Activated CD8-positive, alpha-beta T cell treated with anti-CD3 and anti-CD28 coated beads for 36 hours (primary cell): ENCODE results near the gene FGFR4. TPM values are rescaled to one million over a fixed set of nuclear protein-coding genes. Genes with fewer than 3 reads are reported as not detected.

Source experiments
- ATAC-seq: fragments of 200-7000 bp; cut with Tn5 transposase; one replicate; pipeline ENCODE4 v1.10.0; 2021; ENCODE audit warnings: mild to moderate bottlenecking, moderate library complexity
- CTCF ChIA-PET: fragments of 350-600 bp; sonication (Branson Sonifier 250); formaldehyde crosslinking; loops from one replicate; lab custom pipeline; 2021; ENCODE audit warnings: antibody characterized with exemption; lab: Charles Lee
- POLR2A ChIA-PET: fragments of 350-600 bp; sonication (Branson Sonifier 250); formaldehyde crosslinking; loops from one replicate; lab custom pipeline; 2021; ENCODE audit warnings: antibody characterized with exemption; lab: Charles Lee
- DNase-seq: peaks from one replicate; pipeline ENCODE4 v3.0.0-alpha.2; 2020
- H3K27ac Mint-ChIP-seq: one replicate; pipeline ENCODE4 v1.8.0; 2021; ENCODE audit warnings: mild to moderate bottlenecking, mixed read lengths
- H3K27me3 Mint-ChIP-seq: one replicate; pipeline ENCODE4 v1.8.0; 2021; ENCODE audit warnings: mixed read lengths
- H3K36me3 Mint-ChIP-seq: one replicate; pipeline ENCODE4 v1.8.0; 2021; ENCODE audit warnings: low read depth, mixed read lengths
- H3K4me1 Mint-ChIP-seq: one replicate; pipeline ENCODE4 v1.8.0; 2021; ENCODE audit warnings: low read depth, mixed read lengths
- H3K4me3 Mint-ChIP-seq: one replicate; pipeline ENCODE4 v1.8.0; 2021; ENCODE audit warnings: mild to moderate bottlenecking, moderate library complexity, mixed read lengths
- H3K9me3 Mint-ChIP-seq: one replicate; pipeline ENCODE4 v1.8.0; 2021; ENCODE audit warnings: mixed read lengths
- CTCF ChIP-seq: fragments of 200-600 bp; IDR thresholded peaks from one replicate; pipeline ENCODE4 v1.8.0; 2022; ENCODE audit warnings: antibody characterized with exemption, mild to moderate bottlenecking
- intact Hi-C: fragments of 100-400 bp; cut with micrococcal nuclease; formaldehyde crosslinking; loops from one replicate; pipeline ENCODE4 v1.10.0; 2022
- total RNA-seq, 2 experiments: library from RNA; stranded (reverse); gene quantifications; one replicate each; pipeline ENCODE4 v1.2.3, GENCODE V29; 2021

FGFR4 gene
- total RNA-seq, 2 experiments from 2014 or later: 1.3 to 2.2 TPM

DNA sequence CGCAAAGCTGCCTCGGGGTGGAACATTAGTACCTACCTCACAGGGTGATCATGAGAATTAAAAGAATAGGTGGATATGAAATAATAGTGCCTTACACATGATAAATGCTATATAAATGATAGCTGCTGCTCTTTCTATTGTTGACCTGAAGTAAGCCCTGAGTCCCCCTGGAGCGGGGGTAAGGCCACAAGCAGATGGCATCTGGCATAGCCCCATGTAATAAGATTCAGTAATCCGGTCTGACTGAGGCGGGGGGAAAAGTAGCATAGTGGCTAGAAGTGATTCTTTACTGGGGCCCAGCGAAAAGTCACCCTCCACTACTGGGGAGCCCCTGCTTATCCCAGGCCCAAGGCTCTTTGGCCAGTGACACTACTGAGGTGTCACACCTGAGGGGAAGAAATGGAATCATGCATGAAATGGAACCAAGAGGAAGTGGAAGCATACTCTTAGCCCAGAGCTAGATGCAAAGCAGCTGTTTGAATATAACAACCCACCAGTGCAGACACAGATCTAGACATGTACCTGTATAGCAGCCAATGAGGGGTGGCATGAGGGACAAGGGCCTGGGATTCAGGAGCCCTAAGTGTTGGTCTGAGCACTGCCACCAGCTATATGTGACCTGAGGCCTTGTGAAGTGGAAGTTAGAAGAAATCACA lies 16.1 kb upstream of the FGFR4 start:
- H3K9me3 Mint-ChIP-seq: no peaks in the 10 kb centered on the region
- H3K27ac Mint-ChIP-seq: no peak overlapping the region
- ChIA-PET POLR2A (no interaction called here), CTCF (interaction anchor here (0.9 to 13.1 kb wide), 10 partner anchors 10 to 426 kb away, joined by 3 to 150 read pairs (median 6); partner anchors contain the start of gene FGFR4)
- peaks cover 3% of the 10 kb centered on the region for H3K4me1 Mint-ChIP-seq
- TF ChIP-seq CTCF: no peak
- H3K27me3 Mint-ChIP-seq: no peaks in the 10 kb centered on the region
- ATAC-seq (no peak), DNase-seq (no peak)
- H3K36me3 Mint-ChIP-seq: peaks cover 3% of the 10 kb centered on the region
- intact Hi-C loops: loop anchor here (5.0 kb wide), 1 partner anchor 42 kb away; no protein-coding TSS in a partner anchor
- H3K4me3 Mint-ChIP-seq: no peak overlapping the region

DNA sequence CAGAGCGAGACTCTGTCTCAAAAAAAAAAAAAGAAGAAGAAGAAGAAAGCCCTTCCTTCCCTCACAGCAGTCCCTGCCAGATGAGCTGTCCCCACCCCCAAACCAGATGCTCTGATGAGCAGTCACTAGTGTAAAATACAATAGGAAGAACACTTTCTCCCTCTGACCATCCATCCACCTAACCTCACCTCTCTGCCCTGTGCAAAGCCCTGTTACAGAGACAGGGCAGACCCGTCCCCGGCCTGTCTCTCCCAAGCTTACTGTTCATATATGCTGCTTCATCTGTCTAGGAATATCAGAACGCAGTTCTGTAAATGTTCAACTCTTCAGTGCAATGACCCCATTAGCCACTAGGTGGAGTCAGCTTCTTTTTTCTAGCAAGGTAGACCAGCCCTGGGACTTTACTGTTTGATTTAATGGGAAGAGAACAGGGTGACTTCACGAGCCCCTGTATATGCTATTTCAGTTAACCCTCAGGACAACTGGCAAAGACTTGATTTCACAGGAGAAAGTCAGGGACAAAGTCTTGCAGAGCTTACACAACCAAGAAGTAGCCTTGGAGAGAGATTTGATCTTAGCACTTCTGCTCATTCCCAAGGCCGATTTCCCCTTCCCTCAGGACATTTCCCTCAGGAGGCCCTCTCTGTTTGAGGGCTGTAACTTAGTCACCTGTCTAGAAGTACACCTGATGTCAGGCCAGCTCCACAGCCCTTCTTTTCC lies 14.9 kb upstream of the FGFR4 start:
- ChIA-PET CTCF (interaction anchor here (0.5 to 13.1 kb wide), 42 partner anchors 9 to 486 kb away, joined by 3 to 150 read pairs (median 4); partner anchors contain the start of genes FGFR4 and HK3), POLR2A (interaction anchor here (0.6 to 1.8 kb wide), 5 partner anchors 35 to 184 kb away, joined by 3 to 8 read pairs (median 4); no protein-coding TSS in a partner anchor)
- H3K36me3 Mint-ChIP-seq: no peaks in the 10 kb centered on the region
- intact Hi-C loops: loop anchor here (5.0 kb wide), 1 partner anchor 40 kb away; no protein-coding TSS in a partner anchor
- ATAC-seq: peak; percentile 96
- DNase-seq: peak; percentile 87
- TF ChIP-seq CTCF: peak; percentile 88
- peaks cover 3% of the 10 kb centered on the region for H3K4me1 Mint-ChIP-seq
- H3K27me3 Mint-ChIP-seq: no peaks in the 10 kb centered on the region
- no peak overlapping the region for H3K4me3 Mint-ChIP-seq
- H3K9me3 Mint-ChIP-seq: no peaks in the 10 kb centered on the region
- no peak overlapping the region for H3K27ac Mint-ChIP-seq

DNA sequence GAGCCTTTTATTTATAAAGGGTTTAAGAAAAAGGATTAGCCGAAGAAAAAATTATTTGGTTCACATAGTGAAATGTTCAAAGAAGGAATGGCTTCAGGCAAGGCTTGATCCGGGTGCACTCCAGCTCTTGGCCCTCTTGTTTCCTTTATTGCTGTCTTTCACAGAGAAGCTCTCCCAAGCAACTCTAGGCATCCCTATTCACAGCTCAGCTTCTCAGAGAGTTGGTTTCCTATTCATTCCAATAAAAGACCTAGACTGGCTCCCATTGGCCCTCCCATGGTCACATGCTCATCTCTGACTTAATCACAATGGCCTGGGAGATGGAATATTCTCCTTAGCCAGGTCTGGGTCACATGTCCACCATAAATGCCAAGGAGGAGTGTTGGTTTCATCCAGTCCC lies 9.4 kb upstream of the FGFR4 start:
- DNase-seq: no peak
- no peaks in the 10 kb centered on the region for H3K36me3 Mint-ChIP-seq
- POLR2A ChIA-PET: no interaction called here
- CTCF ChIA-PET: interaction anchor here (13.1 kb wide), 1 partner anchor 35 kb away, joined by 150 read pairs; no protein-coding TSS in a partner anchor
- no peak overlapping the region for H3K4me3 Mint-ChIP-seq
- no peaks in the 10 kb centered on the region for H3K27me3 Mint-ChIP-seq
- H3K27ac Mint-ChIP-seq: no peak overlapping the region
- no peaks in the 10 kb centered on the region for H3K9me3 Mint-ChIP-seq
- no peak for ATAC-seq
- no peaks in the 10 kb centered on the region for H3K4me1 Mint-ChIP-seq
- TF ChIP-seq CTCF: no peak
- intact Hi-C loops: no loop called here

- DNase-seq: no peak
- no peaks in the 10 kb centered on the region for H3K4me1 Mint-ChIP-seq
- H3K4me3 Mint-ChIP-seq: no peak overlapping the region
- H3K27ac Mint-ChIP-seq: no peak overlapping the region
- TF ChIP-seq CTCF: no peak
- POLR2A ChIA-PET: no interaction called here
- no peaks in the 10 kb centered on the region for H3K36me3 Mint-ChIP-seq
- ATAC-seq: no peak
- peaks cover 3% of the 10 kb centered on the region for H3K27me3 Mint-ChIP-seq
- H3K9me3 Mint-ChIP-seq: no peaks in the 10 kb centered on the region
- intact Hi-C loops: no loop called here
- CTCF ChIA-PET: interaction anchor here (2.0 kb wide), 1 partner anchor 8 kb away, joined by 8 read pairs; no protein-coding TSS in a partner anchor
Observed at GRCh38 chr5:177079606-177080005, 7.1 kb upstream of the FGFR4 start.
